ENCODE measurements around the gene DUSP9. TPM values are rescaled to one million over a fixed set of nuclear protein-coding genes. Genes with fewer than 3 reads are reported as not detected.
"Not testable (repeated sequence)": the region's sequence is repeated elsewhere in the genome, so short reads cannot be mapped to it uniquely, and the experiment has no call there.

The DUSP9 gene
- total RNA-seq, 2 donors from 2014 or later: 0.18 to 0.31 TPM

DNA sequence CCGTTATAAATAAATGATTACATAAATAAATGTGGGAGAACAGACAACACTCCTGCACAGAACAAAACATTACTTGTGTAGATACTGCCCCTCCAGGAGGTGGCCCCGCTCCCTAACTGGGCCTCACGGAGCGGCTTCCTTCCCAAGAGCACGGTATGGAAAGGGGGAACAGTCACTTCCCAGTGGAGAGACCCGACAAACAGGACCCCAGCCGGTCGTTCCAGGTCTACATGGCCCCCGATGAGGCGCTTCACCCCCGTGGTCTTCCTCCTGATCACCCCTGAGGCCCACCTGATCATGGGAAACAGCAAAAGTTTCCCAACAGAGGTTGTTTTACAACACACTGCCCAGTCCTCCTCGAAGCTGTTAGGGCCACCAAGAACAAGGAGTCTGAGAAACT lies 34.2 kb downstream of the DUSP9 start:
- H3K36me3 Mint-ChIP-seq (ENCODE audit: low read depth): peaks cover 4% of the 10 kb centered on the region
- H3K4me1 Mint-ChIP-seq: peaks cover 3% of the 10 kb centered on the region
- TF ChIP-seq, protein P1, sequence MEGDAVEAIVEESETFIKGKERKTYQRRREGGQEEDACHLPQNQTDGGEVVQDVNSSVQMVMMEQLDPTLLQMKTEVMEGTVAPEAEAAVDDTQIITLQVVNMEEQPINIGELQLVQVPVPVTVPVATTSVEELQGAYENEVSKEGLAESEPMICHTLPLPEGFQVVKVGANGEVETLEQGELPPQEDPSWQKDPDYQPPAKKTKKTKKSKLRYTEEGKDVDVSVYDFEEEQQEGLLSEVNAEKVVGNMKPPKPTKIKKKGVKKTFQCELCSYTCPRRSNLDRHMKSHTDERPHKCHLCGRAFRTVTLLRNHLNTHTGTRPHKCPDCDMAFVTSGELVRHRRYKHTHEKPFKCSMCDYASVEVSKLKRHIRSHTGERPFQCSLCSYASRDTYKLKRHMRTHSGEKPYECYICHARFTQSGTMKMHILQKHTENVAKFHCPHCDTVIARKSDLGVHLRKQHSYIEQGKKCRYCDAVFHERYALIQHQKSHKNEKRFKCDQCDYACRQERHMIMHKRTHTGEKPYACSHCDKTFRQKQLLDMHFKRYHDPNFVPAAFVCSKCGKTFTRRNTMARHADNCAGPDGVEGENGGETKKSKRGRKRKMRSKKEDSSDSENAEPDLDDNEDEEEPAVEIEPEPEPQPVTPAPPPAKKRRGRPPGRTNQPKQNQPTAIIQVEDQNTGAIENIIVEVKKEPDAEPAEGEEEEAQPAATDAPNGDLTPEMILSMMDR (conservative IDR thresholded peaks at IDR 0.05): no peak
- Histone ChIP-seq H3K27me3 (ENCODE audit: control insufficient read depth, insufficient read depth, low read length, poor library complexity, severe bottlenecking) (no peaks in the 10 kb centered on the region), H3K36me3 (ENCODE audit: control insufficient read depth, insufficient read depth, low read length) (no peaks in the 10 kb centered on the region), H3K9ac (ENCODE audit: extremely low read depth, low read length, poor library complexity, severe bottlenecking) (no peak overlapping the region), H3K9me3 (ENCODE audit: control insufficient read depth, low read length) (no peaks in the 10 kb centered on the region), H3K27ac (ENCODE audit: low read depth, low read length) (no peak overlapping the region), H3K4me3 (ENCODE audit: low read length) (no peak overlapping the region), H3K4me1 (ENCODE audit: control insufficient read depth, insufficient read depth, low read length) (no peaks in the 10 kb centered on the region)
- H3K9me3 Mint-ChIP-seq: peaks cover 65% of the 10 kb centered on the region
- 88% methylated on average over 11 of the region's 12 CpGs; no CpG with 5 or more reads in 1 of the 2 experiments for whole genome bisulfite sequencing, 2 experiments (ENCODE audit: insufficient coverage in 1 of 2, insufficient read length in 1 of 2)
- no peak overlapping the region for H3K4me3 Mint-ChIP-seq
- H3K27ac Mint-ChIP-seq: no peak overlapping the region
- peaks cover 5% of the 10 kb centered on the region for H3K27me3 Mint-ChIP-seq (ENCODE audit: insufficient read depth)
- DNase-seq: peak; percentile 41

GRCh38 chrX:153683486-153683885 lies 36.5 kb downstream of the DUSP9 start:
- peaks cover 64% of the 10 kb centered on the region for H3K9me3 Mint-ChIP-seq
- not testable (repeated sequence) for H3K27me3 ChIP-seq (ENCODE audit: control insufficient read depth, insufficient read depth, low read length, poor library complexity, severe bottlenecking); H3K36me3 Mint-ChIP-seq (ENCODE audit: low read depth); H3K9ac ChIP-seq (ENCODE audit: extremely low read depth, low read length, poor library complexity, severe bottlenecking); H3K9me3 ChIP-seq (ENCODE audit: control insufficient read depth, low read length); H3K27ac Mint-ChIP-seq; H3K4me3 Mint-ChIP-seq; H3K4me1 Mint-ChIP-seq; H3K27me3 Mint-ChIP-seq (ENCODE audit: insufficient read depth); H3K4me1 ChIP-seq (ENCODE audit: control insufficient read depth, insufficient read depth, low read length); H3K36me3 ChIP-seq (ENCODE audit: control insufficient read depth, insufficient read depth, low read length)
- Histone ChIP-seq H3K27ac (ENCODE audit: low read depth, low read length) (peak overlapping the region; percentile 96), H3K4me3 (ENCODE audit: low read length) (peak overlapping the region; percentile 40)
- 96 to 100% methylated on average over 1 to 8 of the region's 8 CpGs for WGBS, 2 experiments (ENCODE audit: insufficient coverage in 1 of 2, insufficient read length in 1 of 2)
- DNase-seq: peak; percentile 30

- Histone ChIP-seq H3K27me3 (ENCODE audit: control insufficient read depth, insufficient read depth, low read length, poor library complexity, severe bottlenecking) (no peaks in the 10 kb centered on the region), H3K27ac (ENCODE audit: low read depth, low read length) (peak overlapping the region; percentile 96), H3K4me3 (ENCODE audit: low read length) (no peak overlapping the region), H3K36me3 (ENCODE audit: control insufficient read depth, insufficient read depth, low read length) (no peaks in the 10 kb centered on the region), H3K4me1 (ENCODE audit: control insufficient read depth, insufficient read depth, low read length) (no peaks in the 10 kb centered on the region), H3K9me3 (ENCODE audit: control insufficient read depth, low read length) (no peaks in the 10 kb centered on the region), H3K9ac (ENCODE audit: extremely low read depth, low read length, poor library complexity, severe bottlenecking) (no peak overlapping the region)
- WGBS, 2 experiments (ENCODE audit: insufficient coverage in 1 of 2, insufficient read length in 1 of 2): 28 to 34% methylated on average over 4 to 11 of the region's 21 CpGs
- Mint-ChIP-seq H3K36me3 (ENCODE audit: low read depth) (peaks cover 4% of the 10 kb centered on the region), H3K4me1 (peaks cover 9% of the 10 kb centered on the region), H3K4me3 (no peak overlapping the region), H3K27ac (no peak overlapping the region), H3K9me3 (peaks cover 59% of the 10 kb centered on the region), H3K27me3 (ENCODE audit: insufficient read depth) (peaks cover 2% of the 10 kb centered on the region)
- peak; percentile 67 for DNase-seq
- TF ChIP-seq, protein P1 (conservative IDR thresholded peaks at IDR 0.05): no peak
These were observed 37.6 kb downstream of the DUSP9 start for GRCh38 chrX:153684467-153685155.

Data from endodermal cell (in vitro differentiated cells).